ENCODE measurements around the gene RAPGEF5. TPM values are rescaled to one million over a fixed set of nuclear protein-coding genes. Genes with fewer than 3 reads are reported as not detected.

The RAPGEF5 gene
- total RNA-seq, 2 donors from 2014 or later, result 19.4 to 32.5 TPM

DNA sequence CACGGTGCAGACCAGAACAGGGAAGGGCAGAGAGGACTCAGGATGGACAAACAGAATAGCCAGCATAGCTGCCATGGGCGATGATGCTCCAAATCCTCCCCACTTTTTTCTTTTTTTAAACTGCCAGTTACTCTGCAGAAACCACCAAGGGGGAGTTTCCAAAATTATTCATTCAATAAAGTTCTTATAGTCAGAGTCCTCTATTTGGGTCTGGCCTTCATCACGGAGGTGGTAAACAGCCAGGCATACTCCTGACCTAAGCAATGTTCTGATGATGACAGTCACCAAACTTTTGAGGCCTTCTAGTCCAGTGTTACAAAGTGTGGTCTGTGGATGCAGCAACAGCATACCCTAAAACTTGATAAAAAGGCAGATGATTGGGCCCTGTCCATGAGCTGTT is 12.3 kb downstream of the RAPGEF5 start:
- Histone ChIP-seq H3K9me3 (no peaks in the 10 kb centered on the region), H3K4me3 (no peak overlapping the region), H3K36me3 (no peaks in the 10 kb centered on the region), H3K27me3 (no peaks in the 10 kb centered on the region), H3K4me1 (no peaks in the 10 kb centered on the region), H3K27ac (no peak overlapping the region)
- no peak for DNase-seq (ENCODE audit: low spot score)
- TF ChIP-seq, protein P1, sequence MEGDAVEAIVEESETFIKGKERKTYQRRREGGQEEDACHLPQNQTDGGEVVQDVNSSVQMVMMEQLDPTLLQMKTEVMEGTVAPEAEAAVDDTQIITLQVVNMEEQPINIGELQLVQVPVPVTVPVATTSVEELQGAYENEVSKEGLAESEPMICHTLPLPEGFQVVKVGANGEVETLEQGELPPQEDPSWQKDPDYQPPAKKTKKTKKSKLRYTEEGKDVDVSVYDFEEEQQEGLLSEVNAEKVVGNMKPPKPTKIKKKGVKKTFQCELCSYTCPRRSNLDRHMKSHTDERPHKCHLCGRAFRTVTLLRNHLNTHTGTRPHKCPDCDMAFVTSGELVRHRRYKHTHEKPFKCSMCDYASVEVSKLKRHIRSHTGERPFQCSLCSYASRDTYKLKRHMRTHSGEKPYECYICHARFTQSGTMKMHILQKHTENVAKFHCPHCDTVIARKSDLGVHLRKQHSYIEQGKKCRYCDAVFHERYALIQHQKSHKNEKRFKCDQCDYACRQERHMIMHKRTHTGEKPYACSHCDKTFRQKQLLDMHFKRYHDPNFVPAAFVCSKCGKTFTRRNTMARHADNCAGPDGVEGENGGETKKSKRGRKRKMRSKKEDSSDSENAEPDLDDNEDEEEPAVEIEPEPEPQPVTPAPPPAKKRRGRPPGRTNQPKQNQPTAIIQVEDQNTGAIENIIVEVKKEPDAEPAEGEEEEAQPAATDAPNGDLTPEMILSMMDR (IDR thresholded peaks at IDR 0.05), result no peak

DNA sequence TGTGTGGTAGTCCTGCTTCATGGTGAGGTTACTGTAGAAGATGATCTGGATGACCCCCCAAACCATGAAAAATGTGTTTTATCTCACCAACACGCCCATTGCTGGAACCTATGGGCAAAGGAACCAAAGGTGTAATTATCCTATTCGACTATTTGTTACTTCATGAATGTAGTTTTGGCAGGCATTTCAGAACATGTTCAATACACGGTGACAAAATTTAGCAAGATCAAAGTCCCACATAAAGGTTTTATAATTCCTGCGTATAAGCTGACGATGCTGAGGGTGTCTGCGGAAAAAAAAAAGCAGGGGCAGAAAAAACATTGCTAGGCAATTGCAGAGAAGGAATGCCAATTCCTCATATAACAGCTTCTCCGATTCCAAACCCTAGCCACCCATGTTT is 13.3 kb downstream of the RAPGEF5 start:
- TF ChIP-seq, protein P1 (IDR thresholded peaks at IDR 0.05), result no peak
- Histone ChIP-seq H3K9me3 (no peaks in the 10 kb centered on the region), H3K4me1 (no peaks in the 10 kb centered on the region), H3K36me3 (no peaks in the 10 kb centered on the region), H3K4me3 (no peak overlapping the region), H3K27ac (no peak overlapping the region), H3K27me3 (no peaks in the 10 kb centered on the region)
- DNase-seq (ENCODE audit: low spot score), result no peak

DNA sequence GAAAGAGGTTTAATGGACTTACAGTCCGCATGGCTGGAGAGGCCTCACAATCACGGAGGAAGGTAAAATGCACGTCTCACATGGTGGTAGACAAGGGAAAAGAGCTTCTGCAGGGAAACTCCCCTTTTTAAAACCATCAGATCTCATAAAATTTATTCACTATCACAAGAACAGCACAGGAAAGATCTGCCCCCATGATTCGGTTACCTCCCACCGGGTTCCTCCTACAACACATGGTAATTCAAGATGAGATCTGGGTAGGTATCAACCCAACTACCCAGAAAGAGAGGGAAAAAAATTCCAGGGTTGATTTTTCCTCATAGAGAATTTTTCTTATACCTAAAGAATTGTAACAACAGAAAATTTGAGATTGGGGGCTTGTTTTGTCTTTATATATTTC is 13.9 kb downstream of the RAPGEF5 start:
- Histone ChIP-seq H3K4me1 (no peaks in the 10 kb centered on the region), H3K4me3 (no peak overlapping the region), H3K36me3 (no peaks in the 10 kb centered on the region), H3K27ac (no peak overlapping the region), H3K27me3 (no peaks in the 10 kb centered on the region), H3K9me3 (no peaks in the 10 kb centered on the region)
- TF ChIP-seq, protein P1 (IDR thresholded peaks at IDR 0.05), result no peak
- no peak for DNase-seq (ENCODE audit: low spot score)

DNA sequence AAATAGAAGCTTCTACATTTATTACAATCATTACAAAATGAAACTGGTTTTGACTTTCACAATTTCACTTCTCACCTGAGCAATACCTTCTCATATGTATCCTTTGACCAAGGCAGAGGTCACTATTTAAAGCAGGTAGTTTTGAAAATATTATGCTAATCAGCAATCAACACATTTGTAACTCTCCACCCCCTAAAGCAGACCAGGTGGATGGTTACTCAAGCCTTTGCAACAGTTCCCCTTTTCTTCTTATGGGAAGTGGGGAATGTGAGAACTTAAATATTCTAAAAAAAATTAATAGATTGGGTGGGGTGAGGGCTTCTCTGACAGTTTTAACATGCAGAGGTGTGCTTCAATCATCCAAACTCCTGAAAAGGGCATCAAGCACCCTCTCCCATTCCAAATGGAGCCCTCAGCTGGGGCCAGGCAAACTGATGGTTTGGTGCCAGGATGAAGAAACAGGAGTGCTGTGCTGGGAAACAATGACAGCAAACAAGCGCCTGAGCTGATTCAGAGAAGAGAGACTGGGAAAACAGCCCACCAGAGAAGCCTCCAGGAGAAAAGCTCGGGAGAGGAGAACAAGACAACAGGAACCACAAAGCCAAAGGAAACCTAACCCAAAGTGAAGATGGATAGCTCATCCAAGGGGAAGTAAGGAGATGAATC is 17.1 kb downstream of the RAPGEF5 start:
- Histone ChIP-seq H3K27ac (no peak overlapping the region), H3K9me3 (no peaks in the 10 kb centered on the region), H3K4me3 (no peak overlapping the region), H3K27me3 (no peaks in the 10 kb centered on the region), H3K4me1 (no peaks in the 10 kb centered on the region), H3K36me3 (no peaks in the 10 kb centered on the region)
- TF ChIP-seq, protein P1 (IDR thresholded peaks at IDR 0.05), result no peak
- no peak for DNase-seq (ENCODE audit: low spot score)

DNA sequence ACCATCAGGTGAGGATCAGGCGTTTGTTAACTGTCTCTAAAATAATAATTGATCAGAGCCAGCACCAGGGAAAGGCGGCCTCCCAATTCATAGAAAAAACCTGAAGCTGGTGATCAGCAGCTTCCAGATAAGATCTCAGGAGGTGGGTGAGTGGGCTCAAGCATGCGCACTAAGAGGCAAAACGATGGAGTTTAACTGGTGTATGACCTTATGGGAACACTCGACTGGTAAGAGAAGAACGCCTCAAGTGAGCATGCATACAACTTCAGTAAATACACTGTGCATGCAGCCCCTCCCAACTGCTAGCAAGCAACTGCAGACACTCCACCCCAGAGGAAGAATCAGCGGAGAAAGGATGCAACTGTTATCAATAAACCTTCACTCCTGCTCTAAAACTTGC is 18.1 kb downstream of the RAPGEF5 start:
- Histone ChIP-seq H3K36me3 (no peaks in the 10 kb centered on the region), H3K4me3 (no peak overlapping the region), H3K27ac (no peak overlapping the region), H3K9me3 (no peaks in the 10 kb centered on the region), H3K4me1 (no peaks in the 10 kb centered on the region), H3K27me3 (no peaks in the 10 kb centered on the region)
- DNase-seq (ENCODE audit: low spot score), result no peak
- TF ChIP-seq, protein P1 (IDR thresholded peaks at IDR 0.05), result no peak

DNA sequence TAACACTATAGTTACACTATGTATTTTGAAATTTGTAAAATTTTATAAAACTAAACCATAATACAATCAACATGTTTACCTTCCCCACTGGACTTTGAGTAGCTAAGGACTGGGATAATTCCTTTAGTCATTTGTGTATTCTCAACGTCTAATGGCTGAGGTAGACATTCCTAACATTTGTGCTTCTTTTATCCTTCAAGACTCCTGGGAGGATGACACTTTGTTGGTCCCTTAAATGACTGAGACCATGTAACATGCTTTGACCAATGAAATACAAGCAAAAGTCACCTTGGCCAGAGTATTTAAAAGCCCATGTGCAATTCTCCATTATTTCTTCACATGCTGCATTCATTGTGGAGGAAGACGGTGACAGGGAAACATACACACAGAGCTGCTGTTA is 18.5 kb downstream of the RAPGEF5 start:
- Histone ChIP-seq H3K36me3 (no peaks in the 10 kb centered on the region), H3K4me3 (no peak overlapping the region), H3K4me1 (no peaks in the 10 kb centered on the region), H3K27ac (no peak overlapping the region), H3K27me3 (no peaks in the 10 kb centered on the region), H3K9me3 (no peaks in the 10 kb centered on the region)
- TF ChIP-seq, protein P1 (IDR thresholded peaks at IDR 0.05), result no peak
- no peak for DNase-seq (ENCODE audit: low spot score)
